Measurements from ENCODE around the gene IL21R.

GRCh38 chr16:27436921-27437650, 35.1 kb downstream of the IL21R start:
- TF ChIP-seq CTCF (IDR thresholded peaks at IDR 0.05) (no peak), POLR2A (IDR thresholded peaks at IDR 0.05) (no peak)

Measured in lower leg skin (tissue), 3 donors.